HuH-7.5 (cell line): ENCODE results near the gene OPCML.
A peak's percentile ranks its signal among the peaks of the same experiment; 100 is the strongest.

Source experiments
- DNase-seq: peaks from one replicate; pipeline ENCODE4 v3.0.0; 2011; ENCODE audit warnings: low spot score

OPCML gene

GRCh38 chr11:133133050-133133449 is 399.3 kb downstream of the OPCML start:
- DNase-seq: no peak

GRCh38 chr11:133127741-133128140 is 404.6 kb downstream of the OPCML start:
- no peak for DNase-seq

- no peak for DNase-seq
These were observed 408.5 kb downstream of the OPCML start for GRCh38 chr11:133123796-133124195.

GRCh38 chr11:133123366-133123765 is 408.9 kb downstream of the OPCML start:
- DNase-seq: no peak

GRCh38 chr11:133122256-133122655 is 410.0 kb downstream of the OPCML start:
- DNase-seq: no peak

- no peak for DNase-seq
These were observed 413.6 kb downstream of the OPCML start for GRCh38 chr11:133118563-133119268.

- DNase-seq: no peak
These were observed 417.2 kb downstream of the OPCML start for GRCh38 chr11:133115099-133115498.

GRCh38 chr11:133107763-133108162 is 424.5 kb downstream of the OPCML start:
- DNase-seq: no peak

- no peak for DNase-seq
These were observed 425.2 kb downstream of the OPCML start for GRCh38 chr11:133107136-133107535.

- no peak for DNase-seq
These were observed 425.9 kb downstream of the OPCML start for GRCh38 chr11:133106417-133106816.

GRCh38 chr11:133104009-133104744 is 428.1 kb downstream of the OPCML start:
- no peak for DNase-seq

- no peak for DNase-seq
These were observed 435.3 kb downstream of the OPCML start for GRCh38 chr11:133096981-133097380.

GRCh38 chr11:133086518-133086917 is 445.8 kb downstream of the OPCML start:
- no peak for DNase-seq

GRCh38 chr11:133082841-133083488 is 449.3 kb downstream of the OPCML start:
- DNase-seq: no peak

- no peak for DNase-seq
These were observed 449.9 kb downstream of the OPCML start for GRCh38 chr11:133082453-133082781.

GRCh38 chr11:133081730-133082452 is 450.4 kb downstream of the OPCML start:
- no peak for DNase-seq

GRCh38 chr11:133081020-133081419 is 451.3 kb downstream of the OPCML start:
- no peak for DNase-seq

GRCh38 chr11:133078591-133079404 is 453.5 kb downstream of the OPCML start:
- DNase-seq: peak; percentile 31

GRCh38 chr11:133078012-133078411 is 454.3 kb downstream of the OPCML start:
- no peak for DNase-seq

- DNase-seq: no peak
These were observed 456.9 kb downstream of the OPCML start for GRCh38 chr11:133075351-133075750.

- no peak for DNase-seq
These were observed 459.3 kb downstream of the OPCML start for GRCh38 chr11:133072858-133073582.
